HG03159 (cell line): ENCODE measurements around the gene JAKMIP1.

Experiments
- ATAC-seq: cut with Tn5 transposase; IDR thresholded peaks from one replicate; pipeline ENCODE4 v1.9.1; 2021; ENCODE audit warnings: mild to moderate bottlenecking, moderate library complexity; ENCODE audit not compliant: unreplicated experiment

The JAKMIP1 gene

DNA sequence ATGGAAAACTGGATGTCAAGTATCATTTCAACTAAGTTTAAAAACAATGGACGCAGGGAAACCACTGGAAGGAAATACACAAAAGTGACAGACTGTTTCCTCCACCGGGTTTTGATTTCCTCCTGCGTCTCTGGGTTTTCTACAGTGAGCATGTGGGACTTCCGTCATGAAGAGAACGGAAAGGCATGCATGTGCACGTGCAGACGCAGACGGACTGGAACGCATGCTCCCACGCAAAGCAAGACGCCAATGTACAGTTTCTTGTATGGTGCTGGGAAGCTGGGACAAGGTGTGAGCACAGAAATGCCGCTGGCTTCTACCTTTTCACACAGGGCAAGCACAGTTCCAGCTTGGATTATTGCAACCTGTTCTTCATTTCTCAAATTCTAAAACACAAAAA, 151.8 kb downstream of the JAKMIP1 start:
- no peak for ATAC-seq

- ATAC-seq: no peak
Measured at GRCh38 chr4:6047130-6047673, 153.1 kb downstream of the JAKMIP1 start.

- ATAC-seq: no peak
Measured at GRCh38 chr4:6046526-6047129, 153.7 kb downstream of the JAKMIP1 start.

DNA sequence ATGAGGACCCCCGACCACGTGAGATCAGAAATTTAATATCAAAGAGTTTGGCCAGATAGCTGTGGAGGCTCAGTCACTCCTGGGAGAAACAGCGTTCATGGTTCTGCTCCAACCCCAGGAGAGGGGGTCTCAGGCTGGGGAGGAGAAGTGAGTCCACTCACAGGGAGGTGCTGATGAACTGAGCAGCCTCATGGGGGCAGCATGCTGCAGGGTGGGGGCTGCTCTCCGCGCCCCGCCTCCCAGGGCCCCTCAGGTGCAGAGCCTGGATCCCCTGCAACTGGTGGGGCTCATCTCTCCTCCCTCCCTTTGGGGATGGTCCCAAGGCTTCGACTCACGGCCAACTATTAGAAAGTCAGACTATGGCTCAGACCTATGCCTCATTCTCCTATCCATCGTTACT, 155.5 kb downstream of the JAKMIP1 start:
- ATAC-seq: no peak

- no peak for ATAC-seq
Measured at GRCh38 chr4:6044276-6044675, 156.1 kb downstream of the JAKMIP1 start.

- ATAC-seq: no peak
Measured at GRCh38 chr4:6043843-6044242, 156.5 kb downstream of the JAKMIP1 start.

DNA sequence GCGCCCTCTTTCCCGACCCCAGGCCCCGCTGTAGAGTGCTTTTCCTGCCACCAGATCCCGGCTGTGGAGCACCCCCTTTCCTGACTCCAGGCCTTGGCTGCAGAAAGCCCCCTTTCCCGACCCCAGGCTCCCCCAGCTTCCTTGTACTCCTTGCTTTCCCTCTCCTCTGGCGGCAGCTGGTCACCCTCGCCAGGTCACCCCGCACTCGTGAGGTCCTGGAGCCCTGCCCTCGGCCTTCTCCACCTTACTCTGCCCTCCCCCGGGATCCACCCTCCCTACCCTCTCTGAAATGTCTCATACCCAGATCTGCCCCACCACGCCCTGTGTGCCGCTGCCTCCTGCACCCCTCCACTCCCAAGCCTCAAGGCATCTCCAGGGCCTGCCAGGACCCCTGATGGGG, 157.2 kb downstream of the JAKMIP1 start:
- ATAC-seq: no peak

- ATAC-seq: no peak
Measured at GRCh38 chr4:6042293-6043063, 157.9 kb downstream of the JAKMIP1 start.

DNA sequence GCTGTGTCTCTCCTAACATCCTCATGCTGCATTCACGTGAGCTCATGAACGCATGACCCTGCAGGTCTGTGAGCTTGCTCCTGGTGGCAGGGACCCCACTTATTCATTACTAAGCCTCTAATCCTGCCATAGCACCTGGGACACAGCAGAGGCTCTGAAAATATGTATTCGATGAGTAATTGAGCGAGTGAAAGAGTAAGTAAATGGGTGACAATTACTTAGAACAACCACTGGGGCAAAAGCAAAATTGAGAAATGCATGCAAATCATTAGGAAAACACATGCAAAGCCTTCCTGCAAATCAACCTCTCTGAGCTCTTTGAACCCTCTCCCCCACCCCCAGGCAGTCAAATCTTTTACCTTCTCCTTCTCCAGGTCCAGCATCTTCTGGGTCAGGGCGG, 158.5 kb downstream of the JAKMIP1 start:
- ATAC-seq: no peak

DNA sequence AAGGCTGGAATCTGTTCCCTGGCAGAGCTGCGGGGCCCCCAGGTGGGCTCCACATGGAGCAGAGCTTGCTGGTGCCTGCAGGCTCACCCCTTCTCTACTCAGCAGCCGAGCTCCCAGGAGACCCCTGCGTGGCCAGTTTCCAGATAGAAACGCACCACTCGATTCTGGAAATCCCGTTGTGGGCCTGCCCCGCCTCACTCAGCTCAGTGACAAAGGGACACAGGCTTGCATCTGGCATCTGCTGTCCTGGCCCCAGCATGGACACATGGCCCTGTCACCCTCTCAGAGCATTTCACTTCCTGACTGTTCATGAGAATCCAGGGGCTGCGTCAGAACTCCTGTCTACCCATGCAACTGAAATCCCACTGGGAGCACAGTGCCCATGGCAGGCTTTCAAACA, 161.6 kb downstream of the JAKMIP1 start:
- ATAC-seq: no peak

DNA sequence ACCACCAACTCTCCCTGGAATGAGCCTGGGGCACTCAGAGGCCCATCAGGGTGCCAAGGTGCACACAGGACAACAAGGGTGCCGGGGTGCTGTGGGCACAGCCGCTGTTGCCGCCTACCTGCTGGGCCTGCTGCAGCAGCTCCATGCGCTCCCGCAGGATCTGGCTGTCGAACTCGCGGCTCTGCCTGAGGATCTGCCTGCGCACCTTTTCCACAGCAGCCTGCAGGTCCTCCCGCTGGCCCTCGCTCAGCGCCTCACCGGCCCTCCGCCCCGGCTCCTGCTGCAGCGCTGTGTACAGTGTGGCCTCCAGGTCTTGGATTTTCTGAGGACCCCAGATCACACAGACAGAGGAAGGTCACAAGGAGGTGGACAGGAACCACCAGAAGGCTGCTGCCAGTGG, 164.6 kb downstream of the JAKMIP1 start:
- ATAC-seq: no peak

DNA sequence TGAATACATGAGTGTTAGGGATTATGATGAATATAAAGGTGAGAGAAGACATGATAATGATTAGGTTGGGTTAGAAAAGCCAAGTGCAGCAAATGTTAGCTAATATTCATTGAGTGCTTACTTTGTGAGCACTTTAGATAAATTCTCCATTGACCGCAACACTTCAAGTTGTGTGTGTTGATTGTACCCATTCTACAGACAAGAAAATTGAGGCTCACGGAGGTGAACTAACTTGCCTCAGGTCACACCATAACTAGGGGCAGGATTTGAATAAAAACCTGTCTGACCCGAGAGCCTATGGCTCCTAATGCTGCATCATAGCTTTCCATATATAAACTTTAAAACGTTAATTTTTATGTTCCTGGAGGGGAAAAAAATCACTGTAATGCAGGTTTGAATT, 167.0 kb downstream of the JAKMIP1 start:
- ATAC-seq: no peak

DNA sequence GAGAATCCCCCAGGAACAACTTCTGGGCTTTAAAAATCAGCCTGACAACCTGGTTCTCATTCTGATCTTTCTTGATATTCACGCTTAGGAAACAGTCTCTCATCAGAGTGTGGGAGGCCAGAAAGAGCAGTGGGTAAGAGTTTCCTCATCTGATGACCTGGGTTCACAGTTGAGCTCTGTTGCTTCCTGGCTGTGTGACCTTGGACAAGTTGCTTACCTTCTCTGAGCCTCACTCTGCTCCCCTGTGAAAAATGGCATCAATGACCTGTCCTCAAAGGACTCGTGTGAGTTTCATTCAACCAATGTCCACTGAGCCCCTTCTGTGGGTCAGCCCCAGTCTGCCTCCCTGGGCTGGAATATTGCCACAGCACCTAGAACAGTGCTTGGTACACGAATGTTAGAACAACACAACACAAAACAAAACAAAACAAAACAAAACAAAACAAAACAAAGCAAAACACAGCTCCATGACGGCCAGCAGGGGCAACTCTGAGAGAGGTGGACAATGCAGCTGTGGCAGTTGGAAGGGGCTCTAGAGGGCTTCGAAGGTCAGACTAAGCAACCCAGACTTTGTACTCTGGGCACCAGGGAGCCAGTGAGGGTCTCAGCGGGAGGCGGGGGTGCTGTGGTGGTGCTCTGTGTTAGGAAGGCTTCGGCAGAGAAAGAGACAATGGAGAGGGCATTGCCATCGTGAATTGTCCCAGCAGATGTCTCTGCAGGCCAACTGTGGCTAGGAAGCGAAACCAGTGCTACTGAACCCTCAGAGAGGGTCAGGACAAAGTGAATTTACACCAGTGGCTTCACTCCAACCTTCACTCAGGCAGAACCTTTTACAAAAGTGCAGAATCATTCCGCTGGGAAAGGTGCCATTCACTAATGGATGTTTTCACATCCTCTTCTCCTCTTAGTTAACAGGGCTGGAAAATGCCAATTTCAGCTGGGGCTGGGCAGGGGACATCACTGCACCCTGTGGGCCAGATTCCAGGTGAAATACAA, 167.8 kb downstream of the JAKMIP1 start:
- ATAC-seq: no peak

GRCh38 chr4:6031846-6032245, 168.5 kb downstream of the JAKMIP1 start:
- ATAC-seq: no peak

GRCh38 chr4:6030679-6031078, 169.7 kb downstream of the JAKMIP1 start:
- ATAC-seq: no peak

- no peak for ATAC-seq
Measured at GRCh38 chr4:6029254-6029653, 171.1 kb downstream of the JAKMIP1 start.

- no peak for ATAC-seq
Measured at GRCh38 chr4:6028168-6028567, 172.2 kb downstream of the JAKMIP1 start.

DNA sequence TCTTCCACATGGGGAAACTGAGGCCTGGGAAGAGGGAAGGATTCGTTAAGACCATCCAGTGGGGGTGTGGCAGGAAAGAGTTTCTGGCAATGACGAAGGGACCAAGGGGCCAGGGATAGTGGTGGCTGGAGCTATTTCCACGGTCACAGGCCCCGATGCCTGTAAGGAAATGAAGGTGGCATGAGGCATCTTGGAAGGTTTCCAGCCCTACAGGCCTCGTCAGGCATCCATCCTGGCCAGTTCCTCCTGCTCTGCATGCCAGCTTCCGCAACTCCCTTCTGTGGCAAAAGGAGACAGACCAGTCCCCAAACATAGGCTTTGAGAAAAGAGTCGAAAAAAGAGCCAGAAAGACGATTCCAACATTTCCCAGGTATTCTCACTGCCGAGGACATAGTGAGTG, 173.0 kb downstream of the JAKMIP1 start:
- ATAC-seq: no peak

GRCh38 chr4:6024313-6024960, 175.9 kb downstream of the JAKMIP1 start:
- no peak for ATAC-seq

GRCh38 chr4:6023731-6024130, 176.6 kb downstream of the JAKMIP1 start:
- no peak for ATAC-seq
